Suprapubic skin (tissue), 4 donors: Measurements from ENCODE around the gene CTF1.

ENCODE experiments used
- CTCF ChIP-seq, 2 donors: fragments of 200-600 bp in 1 of 2; fragments of 450-650 bp in 1 of 2; sonication (generic) in 1 of 2; IDR thresholded peaks; one replicate each; pipeline ENCODE4 v1.5.1; 2016 to 2019; ENCODE audit warnings: antibody characterized with exemption in 2 of 2, mild to moderate bottlenecking in 1 of 2, moderate library complexity in 1 of 2
- EP300 ChIP-seq: sonication (generic); formaldehyde crosslinking; IDR thresholded peaks from one replicate; pipeline ENCODE4 v1.6.1; 2017; ENCODE audit warnings: antibody characterized with exemption
- POLR2AphosphoS5 ChIP-seq, 3 donors: sonication (generic); formaldehyde crosslinking; IDR thresholded peaks; one replicate each; pipeline ENCODE4 v1.6.1; 2017; ENCODE audit warnings: antibody characterized with exemption in 3 of 3

- TF ChIP-seq CTCF (IDR thresholded peaks at IDR 0.05) (no peak), POLR2AphosphoS5 (IDR thresholded peaks at IDR 0.05) (no peak), EP300 (no peak)
These were observed 14.1 kb downstream of the CTF1 start for GRCh38 chr16:30910427-30911029.
